ENCODE results near the gene MAPRE3.
A peak's percentile ranks its signal among the peaks of the same experiment; 100 is the strongest.
"Not testable (repeated sequence)": the region's sequence is repeated elsewhere in the genome, so short reads cannot be mapped to it uniquely, and the experiment has no call there.

The MAPRE3 gene

DNA sequence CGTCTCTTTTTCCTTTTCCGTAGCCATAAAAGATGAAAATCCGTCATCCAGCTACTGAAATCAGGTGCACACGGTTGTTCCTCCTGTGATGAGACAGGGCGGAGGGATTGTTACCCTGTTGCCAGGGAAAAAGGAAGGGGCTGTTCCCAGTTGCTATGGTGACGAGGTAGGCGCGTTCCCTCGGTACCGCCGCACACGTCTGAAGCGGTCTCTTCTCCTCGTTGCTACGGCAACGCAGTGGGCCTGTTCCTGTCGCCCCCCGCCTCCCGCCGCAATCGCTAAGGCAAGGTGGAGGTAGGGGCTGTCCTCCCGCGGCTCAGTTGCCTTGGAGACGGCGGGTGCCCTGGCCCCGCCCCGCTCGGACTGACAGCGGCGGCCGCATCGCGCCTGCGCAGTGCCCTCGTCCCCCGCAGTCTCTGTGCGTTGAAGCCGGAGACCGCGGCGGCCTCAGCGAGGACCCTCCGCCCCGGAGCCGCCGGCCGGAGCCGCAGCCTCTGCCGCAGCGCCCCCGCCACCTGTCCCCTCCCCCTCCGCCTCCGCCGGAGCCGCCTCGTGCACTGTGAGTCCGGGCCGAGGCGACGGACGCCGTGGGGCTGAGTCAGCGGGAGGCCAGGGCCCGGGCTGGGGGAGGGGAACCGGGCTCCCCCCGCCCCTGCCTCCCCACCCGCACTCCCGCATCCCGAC lies at the start of gene MAPRE3:
MAPRE3 (plus strand) TSS at position 394 of the 684 bp plus-strand sequence. CDS start 51,582 bp downstream, outside the sequence.
- peak; percentile 45 for DNase-seq (ENCODE audit: low spot score)

DNA sequence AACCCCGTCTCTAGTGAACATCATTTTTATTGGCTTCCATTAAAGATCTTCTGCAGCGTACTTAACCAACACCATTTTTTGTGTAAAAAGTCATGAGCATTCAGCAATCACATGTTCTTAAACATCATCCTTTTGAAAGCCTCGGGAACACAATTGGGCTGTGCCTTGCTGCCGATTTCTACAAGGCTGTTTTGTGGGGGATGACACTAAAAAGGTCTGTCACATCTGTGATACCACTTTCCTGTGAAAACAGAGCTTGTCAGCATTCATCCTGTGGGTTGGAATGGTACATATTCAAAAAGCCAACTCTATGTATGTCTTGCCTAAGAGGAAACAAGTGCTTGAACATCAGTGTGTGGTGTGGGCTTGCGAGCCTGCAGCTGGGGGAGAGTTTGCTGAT lies 49.1 kb upstream of the MAPRE3 start:
- DNase-seq (ENCODE audit: low spot score): no peak

DNA sequence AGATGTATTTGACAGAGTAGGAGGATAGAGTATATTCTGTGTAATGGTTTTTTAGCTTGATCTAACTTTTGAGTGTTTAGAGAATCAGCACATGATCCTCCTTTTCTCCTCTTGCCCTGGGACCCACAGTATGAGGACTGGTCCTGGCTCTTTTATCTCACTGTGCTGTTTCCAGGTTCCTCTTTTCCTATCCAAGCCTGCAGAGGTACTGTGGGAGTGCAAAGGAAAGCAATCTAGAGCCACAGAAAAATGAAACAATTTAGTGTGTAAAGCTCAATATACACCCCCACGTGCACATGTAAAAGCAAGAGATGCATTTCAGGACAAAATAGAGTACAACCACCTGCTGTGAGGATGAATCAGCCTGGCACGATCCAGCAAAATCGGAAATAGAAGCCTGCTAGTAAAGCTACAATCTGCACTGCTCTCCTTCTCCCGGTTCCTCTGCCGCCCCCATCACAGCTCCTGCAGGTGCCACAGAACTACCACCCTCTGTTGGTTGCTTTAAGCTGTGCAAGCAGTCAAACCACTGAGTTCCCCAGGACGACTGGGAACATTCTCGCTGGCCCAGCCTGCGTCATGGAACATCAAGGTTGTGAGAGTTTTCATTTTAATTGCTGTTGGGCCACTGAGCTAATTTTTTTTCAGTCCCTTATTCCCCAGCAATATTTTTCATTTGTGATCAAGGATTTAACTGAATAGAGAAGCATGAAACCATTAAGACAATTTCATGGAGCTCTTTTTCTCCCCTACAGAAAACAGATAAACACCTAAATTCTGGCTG lies 47.8 kb upstream of the MAPRE3 start:
- no peak for DNase-seq (ENCODE audit: low spot score)

DNA sequence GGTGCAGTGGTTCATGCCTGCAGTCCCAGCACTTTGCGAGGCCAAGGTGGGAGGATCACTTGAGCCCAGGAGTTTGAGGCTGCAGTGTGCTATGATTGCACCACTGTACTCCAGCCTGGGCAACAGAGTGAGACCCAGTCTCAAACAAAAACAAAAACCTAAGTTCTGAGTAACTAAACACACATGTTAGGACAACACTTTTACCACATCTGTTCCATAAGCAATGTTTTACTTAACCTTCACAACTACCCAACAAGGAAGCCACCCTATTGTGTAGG lies 47.3 kb upstream of the MAPRE3 start:
- not testable (repeated sequence) for DNase-seq (ENCODE audit: low spot score)

GRCh38 chr2:26924731-26925099 lies 45.7 kb upstream of the MAPRE3 start:
- DNase-seq (ENCODE audit: low spot score): no peak

GRCh38 chr2:26925100-26925791 lies 45.2 kb upstream of the MAPRE3 start:
- no peak for DNase-seq (ENCODE audit: low spot score)

DNA sequence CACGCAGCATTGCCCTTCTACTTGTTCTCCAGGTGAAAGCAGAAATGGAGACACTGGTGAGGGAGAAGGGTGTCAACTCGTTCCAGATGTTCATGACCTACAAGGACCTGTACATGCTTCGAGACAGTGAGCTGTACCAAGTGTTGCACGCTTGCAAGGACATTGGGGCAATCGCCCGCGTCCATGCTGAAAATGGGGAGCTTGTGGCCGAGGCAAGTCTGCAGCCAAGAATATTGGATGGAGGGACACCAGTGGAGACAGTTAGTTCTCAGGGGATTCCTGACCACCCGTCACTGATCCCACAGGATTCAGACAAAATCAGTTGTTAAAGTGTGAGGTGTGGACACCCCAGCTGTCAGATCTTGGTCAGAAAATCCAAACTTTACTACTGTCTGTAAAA lies 43.2 kb upstream of the MAPRE3 start:
- no peak for DNase-seq (ENCODE audit: low spot score)

GRCh38 chr2:26932974-26933373 lies 37.5 kb upstream of the MAPRE3 start:
- DNase-seq (ENCODE audit: low spot score): no peak

DNA sequence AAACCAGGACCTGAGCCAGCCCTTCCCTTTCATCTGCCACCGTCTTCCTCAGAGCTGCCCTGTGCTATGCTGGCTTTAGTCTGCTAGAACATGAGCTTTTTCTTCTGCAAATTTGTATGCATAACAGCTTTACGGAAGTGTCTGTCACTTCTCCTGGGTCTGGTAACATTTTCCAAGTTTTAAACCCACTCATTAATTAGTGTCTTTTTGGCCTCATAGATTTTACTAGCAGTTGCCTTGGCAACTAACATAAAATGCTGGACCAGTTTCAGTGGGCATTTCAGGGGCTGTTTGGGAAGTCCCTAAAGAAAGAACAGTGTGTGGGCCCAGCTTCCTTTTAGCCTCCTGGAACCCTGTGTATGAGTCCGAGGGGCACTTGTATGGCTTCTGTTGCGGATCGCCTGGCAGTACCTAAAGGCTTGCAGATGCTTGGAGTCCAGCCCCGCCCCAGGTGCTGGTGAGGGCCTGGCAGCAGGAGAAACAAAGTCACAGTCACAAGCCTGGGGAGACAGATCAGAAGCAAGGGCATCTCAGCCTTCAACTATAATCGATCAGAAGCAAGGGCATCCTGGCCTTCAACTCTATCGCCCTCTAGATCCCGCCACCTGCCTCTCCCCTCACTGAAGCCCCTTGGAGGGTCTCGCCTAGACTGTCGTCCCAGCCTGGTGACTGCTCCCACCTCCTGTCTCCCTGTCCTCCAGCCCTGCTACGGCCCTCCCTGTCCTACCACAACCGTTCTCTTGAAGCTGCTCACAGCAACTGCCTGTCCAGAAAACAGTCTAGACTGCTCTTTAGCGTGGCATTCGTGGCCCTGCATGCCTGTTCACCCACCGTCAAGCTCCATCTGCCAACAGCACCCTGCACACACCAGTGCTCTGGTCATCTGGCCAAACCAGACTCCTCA lies 36.8 kb upstream of the MAPRE3 start:
- no peak for DNase-seq (ENCODE audit: low spot score)

DNA sequence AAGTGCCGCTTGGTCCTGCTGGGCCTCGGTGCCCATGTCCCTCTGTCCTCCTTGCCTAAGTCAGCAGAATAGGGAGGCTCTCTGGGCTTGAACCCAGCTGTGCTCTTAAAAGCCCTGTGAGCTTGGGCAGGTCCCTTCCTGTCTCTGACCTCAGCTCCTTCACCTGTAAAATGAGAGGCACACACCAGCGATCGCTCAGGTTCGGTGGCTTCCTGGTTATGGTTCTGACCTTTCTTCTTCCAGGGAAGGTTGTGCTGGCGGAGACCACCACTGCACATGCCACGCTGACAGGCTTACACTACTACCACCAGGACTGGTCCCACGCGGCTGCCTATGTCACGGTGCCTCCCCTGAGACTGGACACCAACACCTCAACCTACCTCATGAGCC lies 36.1 kb upstream of the MAPRE3 start:
- no peak for DNase-seq (ENCODE audit: low spot score)

DNA sequence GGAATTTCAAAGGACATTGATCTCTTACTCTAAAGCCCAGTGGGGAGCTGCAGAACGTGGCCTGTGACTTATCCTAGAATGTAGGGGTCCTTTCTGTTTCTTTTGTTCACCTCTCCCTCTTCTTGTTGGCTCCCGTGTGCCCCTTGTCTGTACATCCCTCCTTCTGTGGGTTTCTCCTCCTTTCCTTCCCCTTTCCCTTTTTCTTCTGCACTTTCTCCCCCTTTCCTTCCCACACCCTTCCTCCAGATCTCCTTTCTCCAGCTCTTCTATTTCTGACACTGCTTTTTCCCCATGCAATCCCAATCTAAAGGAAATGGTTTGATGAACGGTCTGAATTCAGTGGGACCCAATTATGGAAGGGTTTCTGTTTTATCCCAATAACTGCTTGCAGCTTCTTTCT lies 35.5 kb upstream of the MAPRE3 start:
- no peak for DNase-seq (ENCODE audit: low spot score)

- DNase-seq (ENCODE audit: low spot score): no peak
Observed at GRCh38 chr2:26936855-26937254, 33.6 kb upstream of the MAPRE3 start.

DNA sequence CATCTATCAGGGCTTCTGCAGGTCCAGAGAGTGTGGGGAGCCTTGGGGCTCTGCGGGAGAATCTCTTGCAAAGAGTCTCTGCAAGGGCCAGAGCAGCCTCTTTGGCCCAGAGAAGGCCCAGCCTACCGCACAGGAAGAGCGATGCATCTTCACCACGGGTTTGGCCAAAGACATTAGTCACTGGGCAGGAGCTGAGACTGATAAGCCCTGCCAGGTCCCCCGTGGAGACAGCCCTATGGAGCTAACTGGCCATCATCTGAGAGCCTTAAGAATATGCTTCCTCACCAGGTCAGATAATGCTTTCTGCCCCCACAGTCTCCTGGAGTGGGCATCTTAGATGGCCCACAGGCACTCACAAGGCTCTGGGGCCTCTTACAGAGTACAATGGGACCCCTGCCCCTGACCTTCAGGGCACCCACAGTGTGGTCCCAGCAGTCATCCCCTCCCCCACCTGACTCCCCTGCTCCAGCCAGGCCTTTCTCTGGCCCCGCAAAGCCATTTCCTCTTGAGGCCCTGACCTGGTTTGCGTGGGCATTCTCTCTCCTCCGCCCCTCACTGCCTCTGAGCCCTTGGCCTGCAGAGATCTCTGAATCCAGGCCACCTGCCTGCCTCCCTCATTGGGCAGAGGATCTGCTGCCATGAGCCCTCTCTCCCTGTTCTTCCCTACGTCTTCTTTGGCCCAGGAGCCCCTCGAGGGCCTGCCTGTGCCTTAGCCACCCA lies 31.9 kb upstream of the MAPRE3 start:
- DNase-seq (ENCODE audit: low spot score): no peak

DNA sequence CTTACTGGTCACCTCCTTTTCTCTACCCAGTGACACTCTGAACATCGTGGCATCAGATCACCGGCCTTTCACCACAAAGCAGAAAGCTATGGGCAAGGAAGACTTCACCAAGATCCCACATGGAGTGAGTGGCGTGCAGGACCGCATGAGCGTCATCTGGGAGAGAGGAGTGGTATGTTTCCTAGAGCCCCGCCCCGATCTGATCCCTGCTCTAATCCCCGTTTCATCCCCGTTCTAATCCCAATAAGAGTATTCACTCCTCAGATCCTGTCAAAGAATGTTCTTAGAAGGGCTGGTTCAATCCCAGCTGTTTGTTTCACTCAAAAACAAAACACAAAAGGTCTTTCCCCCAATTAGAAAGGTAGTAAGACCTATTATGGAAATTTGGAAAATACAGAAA lies 30.4 kb upstream of the MAPRE3 start:
- no peak for DNase-seq (ENCODE audit: low spot score)

- DNase-seq (ENCODE audit: low spot score): no peak
Observed at GRCh38 chr2:26941486-26941885, 29.0 kb upstream of the MAPRE3 start.

GRCh38 chr2:26942543-26943295 lies 27.7 kb upstream of the MAPRE3 start:
- DNase-seq (ENCODE audit: low spot score): peak; percentile 64

DNA sequence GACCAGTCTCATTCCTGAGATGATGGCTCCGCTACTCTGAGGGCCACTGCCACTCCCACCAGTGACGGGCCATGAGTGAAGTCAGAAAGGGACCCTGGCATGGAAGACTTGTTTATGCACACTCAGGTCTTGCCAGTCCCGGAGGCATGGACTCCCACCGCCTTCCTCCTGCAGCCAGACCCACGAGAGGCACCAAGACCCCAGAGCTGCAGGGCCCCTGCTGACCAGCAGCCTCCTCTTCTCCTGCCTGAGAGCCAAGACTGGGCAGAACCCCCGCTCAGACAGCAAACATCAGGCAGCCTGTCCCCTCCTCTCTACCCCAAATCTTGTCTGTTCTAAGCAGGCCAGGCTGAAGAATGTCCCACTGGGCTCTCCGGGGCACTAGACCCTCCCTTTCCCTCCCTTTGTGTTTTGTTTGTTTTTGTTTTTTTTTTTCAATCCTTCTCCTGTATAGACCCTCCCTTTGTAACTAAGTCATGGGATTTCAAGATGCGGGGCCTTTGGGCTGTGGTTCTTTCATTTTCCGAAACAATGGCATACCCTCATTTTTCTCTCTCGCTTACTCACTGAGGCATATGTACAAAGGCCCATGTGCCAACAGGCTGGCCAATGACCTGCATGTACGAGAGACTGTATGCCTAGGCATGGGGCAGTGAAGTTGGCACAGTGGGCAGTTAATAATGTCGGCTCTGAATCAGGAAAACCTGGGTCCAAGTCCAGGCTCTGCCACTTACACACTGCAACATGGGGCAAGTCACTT lies 24.3 kb upstream of the MAPRE3 start:
- DNase-seq (ENCODE audit: low spot score): no peak

DNA sequence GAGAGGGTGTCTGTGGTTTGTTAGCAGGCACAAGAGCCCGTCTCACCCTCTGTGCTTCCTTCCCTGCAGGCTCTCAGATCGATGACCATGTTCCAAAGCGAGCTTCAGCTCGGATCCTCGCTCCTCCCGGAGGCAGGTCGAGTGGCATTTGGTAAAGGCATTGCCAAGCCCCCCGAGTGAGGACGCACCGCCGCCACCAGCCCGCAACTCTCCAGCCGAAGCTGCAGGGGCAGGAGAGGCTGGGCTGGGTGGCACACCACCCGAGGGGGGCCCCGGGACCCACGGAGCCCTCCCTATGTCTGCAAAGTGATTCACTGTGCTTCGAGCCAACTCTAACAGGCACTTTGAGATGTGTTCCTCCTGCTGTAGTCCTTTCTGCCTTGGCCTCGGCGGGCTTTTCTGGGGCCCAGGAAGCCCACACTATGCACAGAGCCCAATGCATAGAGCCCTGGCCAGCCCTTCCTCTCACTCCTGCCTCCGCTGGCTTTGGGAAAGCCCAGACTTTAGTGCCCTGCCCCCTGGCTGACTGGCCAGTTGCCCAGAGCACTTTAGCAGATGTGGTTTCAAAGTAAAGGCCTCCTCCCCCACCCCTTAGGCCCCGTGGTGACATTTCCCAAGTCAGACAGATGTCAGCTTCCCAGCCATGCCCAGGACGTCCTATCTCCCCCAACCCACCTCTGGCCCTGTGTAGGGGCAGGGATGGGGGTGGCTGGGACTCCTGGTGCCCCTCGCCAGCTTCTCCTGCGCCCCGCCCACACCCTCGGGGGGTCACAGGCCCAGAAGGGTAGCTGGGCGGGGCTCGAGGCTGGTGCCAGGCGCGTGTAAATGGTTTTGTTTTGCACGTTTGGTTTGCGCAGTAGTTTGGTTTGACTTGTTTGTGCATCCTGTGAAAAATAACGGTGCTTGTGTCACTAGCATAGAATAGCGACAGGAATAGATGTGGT lies 23.3 kb upstream of the MAPRE3 start:
- no peak for DNase-seq (ENCODE audit: low spot score)

GRCh38 chr2:26948800-26949199 lies 21.6 kb upstream of the MAPRE3 start:
- DNase-seq (ENCODE audit: low spot score): no peak
